HEK293 (cell line): ENCODE results near the gene FOXP1.

ENCODE experiments used
- CTCF ChIA-PET: fragments of 350-600 bp; formaldehyde crosslinking; extraction: SDS; loops from one replicate; lab custom pipeline; 2021; ENCODE audit warnings: antibody characterized with exemption; lab: Yijun Ruan, JAX
- POLR2A ChIA-PET: fragments of 300-600 bp; formaldehyde crosslinking; extraction: SDS; loops from one replicate; lab custom pipeline; 2020; ENCODE audit warnings: antibody characterized with exemption, inconsistent platforms; lab: Yijun Ruan, JAX
- H3K27ac ChIP-seq: fragments of 200-500 bp; sonication (Bioruptor generic); 2 replicates; pipeline ENCODE4 v1.5.1; 2014; ENCODE audit warnings: low read depth, low read length, control low read depth, inconsistent platforms; ENCODE audit errors: extremely low read depth
- H3K36me3 ChIP-seq, 2 experiments: fragments of 200-500 bp in 1 of 2; sonication (Bioruptor generic) in 1 of 2; 1 replicate in 1 of 2; 2 replicates in 1 of 2; pipeline ENCODE4 v1.5.1; 2014 to 2017; ENCODE audit warnings: inconsistent platforms in 2 of 2, low read length in 2 of 2; ENCODE audit not compliant: control insufficient read depth in 2 of 2, insufficient read depth in 1 of 2
- H3K4me1 ChIP-seq: fragments of 200-500 bp; sonication (Bioruptor generic); 2 replicates; pipeline ENCODE4 v1.5.1; 2014; ENCODE audit warnings: mild to moderate bottlenecking, low read length, inconsistent platforms; ENCODE audit not compliant: control insufficient read depth, insufficient read depth
- H3K4me3 ChIP-seq: 2 replicates; pipeline ENCODE4 v1.5.1; 2011; ENCODE audit warnings: low read depth, mild to moderate bottlenecking, control low read depth, low read length, moderate library complexity
- H3K9me3 ChIP-seq: fragments of 200-500 bp; sonication (Bioruptor generic); 2 replicates; pipeline ENCODE4 v1.5.1; 2014; ENCODE audit warnings: low read depth, low read length, inconsistent platforms; ENCODE audit not compliant: control insufficient read depth, insufficient read depth
- GLIS1 ChIP-seq: fragments of 450-650 bp; formaldehyde crosslinking; IDR thresholded peaks from 2 replicates; pipeline ENCODE4 v1.5.1; 2016; ENCODE audit warnings: missing biosample characterization, missing genetic modification characterization
- TSHZ1 ChIP-seq: fragments of 450-650 bp; formaldehyde crosslinking; IDR thresholded peaks from 2 replicates; pipeline ENCODE4 v1.5.1; 2016; ENCODE audit warnings: missing biosample characterization, missing genetic modification characterization, borderline replicate concordance
- ZBTB1 ChIP-seq: fragments of 450-650 bp; formaldehyde crosslinking; IDR thresholded peaks from 2 replicates; pipeline ENCODE4 v1.5.1; 2016; ENCODE audit warnings: missing biosample characterization, missing genetic modification characterization
- ZNF121 ChIP-seq: fragments of 450-650 bp; formaldehyde crosslinking; IDR thresholded peaks from 2 replicates; pipeline ENCODE4 v1.5.1; 2016; ENCODE audit warnings: missing biosample characterization, missing genetic modification characterization
- ZNF2 ChIP-seq: fragments of 450-650 bp; formaldehyde crosslinking; IDR thresholded peaks from 2 replicates; pipeline ENCODE4 v1.5.1; 2016; ENCODE audit warnings: missing biosample characterization, missing genetic modification characterization
- ZNF416 ChIP-seq: fragments of 450-650 bp; formaldehyde crosslinking; IDR thresholded peaks from 2 replicates; pipeline ENCODE4 v1.5.1; 2016; ENCODE audit warnings: missing biosample characterization, missing genetic modification characterization
- ZNF529 ChIP-seq: fragments of 450-650 bp; formaldehyde crosslinking; IDR thresholded peaks from 2 replicates; pipeline ENCODE4 v1.5.1; 2017; ENCODE audit warnings: missing genetic modification characterization, missing biosample characterization; ENCODE audit not compliant: insufficient replicate concordance
- ZNF555 ChIP-seq: fragments of 450-650 bp; formaldehyde crosslinking; conservative IDR thresholded peaks from 2 replicates; pipeline ENCODE4 v1.5.1; 2017; ENCODE audit warnings: missing biosample characterization, mild to moderate bottlenecking, missing genetic modification characterization, inconsistent platforms
- ZNF561 ChIP-seq: fragments of 450-650 bp; IDR thresholded peaks from 2 replicates; pipeline ENCODE4 v1.5.1; 2018; ENCODE audit warnings: missing biosample characterization, missing genetic modification characterization, borderline replicate concordance
- ZNF580 ChIP-seq: fragments of 450-650 bp; formaldehyde crosslinking; IDR thresholded peaks from 2 replicates; pipeline ENCODE4 v1.5.1; 2016; ENCODE audit warnings: missing biosample characterization, missing genetic modification characterization
- ZNF596 ChIP-seq: fragments of 450-650 bp; IDR thresholded peaks from 2 replicates; pipeline ENCODE4 v1.5.0; 2018; ENCODE audit warnings: missing biosample characterization, mild to moderate bottlenecking, missing genetic modification characterization, moderate library complexity
- ZNF677 ChIP-seq: fragments of 450-650 bp; IDR thresholded peaks from 2 replicates; pipeline ENCODE4 v1.5.0; 2018; ENCODE audit warnings: missing biosample characterization, mild to moderate bottlenecking, missing genetic modification characterization, moderate library complexity
- ZNF777 ChIP-seq: fragments of 450-650 bp; formaldehyde crosslinking; IDR thresholded peaks from 2 replicates; pipeline ENCODE4 v1.5.1; 2017; ENCODE audit warnings: missing biosample characterization, missing genetic modification characterization, borderline replicate concordance
- TF ChIP-seq, protein P1 (sequence below): fragments of 450-650 bp; formaldehyde crosslinking; IDR thresholded peaks from 2 replicates; pipeline ENCODE4 v1.5.1; 2017; ENCODE audit warnings: missing biosample characterization, missing genetic modification characterization
- TF ChIP-seq, protein P2 (sequence below): fragments of 450-650 bp; formaldehyde crosslinking; IDR thresholded peaks from 2 replicates; pipeline ENCODE4 v1.5.1; 2016; ENCODE audit warnings: missing biosample characterization, missing genetic modification characterization, borderline replicate concordance

FOXP1 gene

GRCh38 chr3:71247958-71248335, 335.6 kb downstream of the FOXP1 start:
- Histone ChIP-seq H3K4me3 (no peak overlapping the region), H3K4me1 (peaks cover 25% of the 10 kb centered on the region), H3K27ac (no peak overlapping the region), H3K36me3 (no peaks in the 10 kb centered on the region), H3K9me3 (no peaks in the 10 kb centered on the region)
- TF ChIP-seq ZNF777 (tag by site-specific recombination), result no peak
- TF ChIP-seq ZNF596 (tag by site-specific recombination), result no peak
- TF ChIP-seq ZNF561, result no peak
- no peak for TF ChIP-seq ZNF416
- TF ChIP-seq ZNF2 (tag by site-specific recombination), result no peak
- no peak for TF ChIP-seq ZNF121 (tag by site-specific recombination)
- TF ChIP-seq ZNF677 (tag by site-specific recombination), result no peak
- TF ChIP-seq, protein P1, sequence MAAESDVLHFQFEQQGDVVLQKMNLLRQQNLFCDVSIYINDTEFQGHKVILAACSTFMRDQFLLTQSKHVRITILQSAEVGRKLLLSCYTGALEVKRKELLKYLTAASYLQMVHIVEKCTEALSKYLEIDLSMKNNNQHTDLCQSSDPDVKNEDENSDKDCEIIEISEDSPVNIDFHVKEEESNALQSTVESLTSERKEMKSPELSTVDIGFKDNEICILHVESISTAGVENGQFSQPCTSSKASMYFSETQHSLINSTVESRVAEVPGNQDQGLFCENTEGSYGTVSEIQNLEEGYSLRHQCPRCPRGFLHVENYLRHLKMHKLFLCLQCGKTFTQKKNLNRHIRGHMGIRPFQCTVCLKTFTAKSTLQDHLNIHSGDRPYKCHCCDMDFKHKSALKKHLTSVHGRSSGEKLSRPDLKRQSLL (tag by site-specific recombination), result no peak
- no peak for TF ChIP-seq ZNF555
- TF ChIP-seq ZNF529 (tag by site-specific recombination), result no peak
- TF ChIP-seq GLIS1 (tag by site-specific recombination), result no peak
- no peak for TF ChIP-seq TSHZ1
- TF ChIP-seq, protein P2, sequence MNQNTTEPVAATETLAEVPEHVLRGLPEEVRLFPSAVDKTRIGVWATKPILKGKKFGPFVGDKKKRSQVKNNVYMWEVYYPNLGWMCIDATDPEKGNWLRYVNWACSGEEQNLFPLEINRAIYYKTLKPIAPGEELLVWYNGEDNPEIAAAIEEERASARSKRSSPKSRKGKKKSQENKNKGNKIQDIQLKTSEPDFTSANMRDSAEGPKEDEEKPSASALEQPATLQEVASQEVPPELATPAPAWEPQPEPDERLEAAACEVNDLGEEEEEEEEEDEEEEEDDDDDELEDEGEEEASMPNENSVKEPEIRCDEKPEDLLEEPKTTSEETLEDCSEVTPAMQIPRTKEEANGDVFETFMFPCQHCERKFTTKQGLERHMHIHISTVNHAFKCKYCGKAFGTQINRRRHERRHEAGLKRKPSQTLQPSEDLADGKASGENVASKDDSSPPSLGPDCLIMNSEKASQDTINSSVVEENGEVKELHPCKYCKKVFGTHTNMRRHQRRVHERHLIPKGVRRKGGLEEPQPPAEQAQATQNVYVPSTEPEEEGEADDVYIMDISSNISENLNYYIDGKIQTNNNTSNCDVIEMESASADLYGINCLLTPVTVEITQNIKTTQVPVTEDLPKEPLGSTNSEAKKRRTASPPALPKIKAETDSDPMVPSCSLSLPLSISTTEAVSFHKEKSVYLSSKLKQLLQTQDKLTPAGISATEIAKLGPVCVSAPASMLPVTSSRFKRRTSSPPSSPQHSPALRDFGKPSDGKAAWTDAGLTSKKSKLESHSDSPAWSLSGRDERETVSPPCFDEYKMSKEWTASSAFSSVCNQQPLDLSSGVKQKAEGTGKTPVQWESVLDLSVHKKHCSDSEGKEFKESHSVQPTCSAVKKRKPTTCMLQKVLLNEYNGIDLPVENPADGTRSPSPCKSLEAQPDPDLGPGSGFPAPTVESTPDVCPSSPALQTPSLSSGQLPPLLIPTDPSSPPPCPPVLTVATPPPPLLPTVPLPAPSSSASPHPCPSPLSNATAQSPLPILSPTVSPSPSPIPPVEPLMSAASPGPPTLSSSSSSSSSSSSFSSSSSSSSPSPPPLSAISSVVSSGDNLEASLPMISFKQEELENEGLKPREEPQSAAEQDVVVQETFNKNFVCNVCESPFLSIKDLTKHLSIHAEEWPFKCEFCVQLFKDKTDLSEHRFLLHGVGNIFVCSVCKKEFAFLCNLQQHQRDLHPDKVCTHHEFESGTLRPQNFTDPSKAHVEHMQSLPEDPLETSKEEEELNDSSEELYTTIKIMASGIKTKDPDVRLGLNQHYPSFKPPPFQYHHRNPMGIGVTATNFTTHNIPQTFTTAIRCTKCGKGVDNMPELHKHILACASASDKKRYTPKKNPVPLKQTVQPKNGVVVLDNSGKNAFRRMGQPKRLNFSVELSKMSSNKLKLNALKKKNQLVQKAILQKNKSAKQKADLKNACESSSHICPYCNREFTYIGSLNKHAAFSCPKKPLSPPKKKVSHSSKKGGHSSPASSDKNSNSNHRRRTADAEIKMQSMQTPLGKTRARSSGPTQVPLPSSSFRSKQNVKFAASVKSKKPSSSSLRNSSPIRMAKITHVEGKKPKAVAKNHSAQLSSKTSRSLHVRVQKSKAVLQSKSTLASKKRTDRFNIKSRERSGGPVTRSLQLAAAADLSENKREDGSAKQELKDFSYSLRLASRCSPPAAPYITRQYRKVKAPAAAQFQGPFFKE (tag by site-specific recombination), result no peak
- no peak for TF ChIP-seq ZBTB1 (tag by site-specific recombination)
- TF ChIP-seq ZNF580 (tag by site-specific recombination), result no peak
- TF ChIP-seq, all 188 proteins: peak for 0
- CTCF ChIA-PET, result interaction anchor here (0.5 to 0.7 kb wide), 2 partner anchors 19 to 288 kb away, joined by 3 read pairs; no protein-coding TSS in a partner anchor
- POLR2A ChIA-PET, result interaction anchor here (0.6 kb wide), 1 partner anchor 11 kb away, joined by 3 read pairs; no protein-coding TSS in a partner anchor
